HG03354 (cell line): Measurements from ENCODE around the gene JARID2.

Source experiments
- ATAC-seq: cut with Tn5 transposase; IDR thresholded peaks from one replicate; pipeline ENCODE4 v1.9.1; 2021; ENCODE audit warnings: mild to moderate bottlenecking; ENCODE audit not compliant: unreplicated experiment, poor library complexity, severe bottlenecking

JARID2 gene

GRCh38 chr6:15246666-15247499 lies 1.0 kb downstream of the JARID2 start:
- no peak for ATAC-seq

- peak; percentile 8 for ATAC-seq
These were observed 1.9 kb downstream of the JARID2 start for GRCh38 chr6:15247500-15248450.

- peak; percentile 36 for ATAC-seq
These were observed 2.8 kb downstream of the JARID2 start for GRCh38 chr6:15248451-15249370.

- ATAC-seq = no peak
These were observed 3.6 kb downstream of the JARID2 start for GRCh38 chr6:15249371-15250019.

GRCh38 chr6:15250187-15251168 lies 4.6 kb downstream of the JARID2 start:
- no peak for ATAC-seq

GRCh38 chr6:15252195-15252594 lies 6.3 kb downstream of the JARID2 start:
- ATAC-seq = no peak

GRCh38 chr6:15253203-15254022 lies 7.5 kb downstream of the JARID2 start:
- no peak for ATAC-seq

- ATAC-seq = no peak
These were observed 8.5 kb downstream of the JARID2 start for GRCh38 chr6:15254070-15254975.

- peak; percentile 78 for ATAC-seq
These were observed 9.6 kb downstream of the JARID2 start for GRCh38 chr6:15255481-15255880.

GRCh38 chr6:15255909-15256395 lies 10.1 kb downstream of the JARID2 start:
- no peak for ATAC-seq

- no peak for ATAC-seq
These were observed 10.8 kb downstream of the JARID2 start for GRCh38 chr6:15256538-15257271.

- ATAC-seq = no peak
These were observed 11.7 kb downstream of the JARID2 start for GRCh38 chr6:15257357-15258132.

GRCh38 chr6:15259766-15260098 lies 13.9 kb downstream of the JARID2 start:
- no peak for ATAC-seq

GRCh38 chr6:15260099-15260821 lies 14.4 kb downstream of the JARID2 start:
- ATAC-seq = no peak
